ENCODE data around the gene ATP2A1.

GRCh38 chr16:28842696-28843095, 35.6 kb upstream of the ATP2A1 start:
- TF ChIP-seq, protein P1, sequence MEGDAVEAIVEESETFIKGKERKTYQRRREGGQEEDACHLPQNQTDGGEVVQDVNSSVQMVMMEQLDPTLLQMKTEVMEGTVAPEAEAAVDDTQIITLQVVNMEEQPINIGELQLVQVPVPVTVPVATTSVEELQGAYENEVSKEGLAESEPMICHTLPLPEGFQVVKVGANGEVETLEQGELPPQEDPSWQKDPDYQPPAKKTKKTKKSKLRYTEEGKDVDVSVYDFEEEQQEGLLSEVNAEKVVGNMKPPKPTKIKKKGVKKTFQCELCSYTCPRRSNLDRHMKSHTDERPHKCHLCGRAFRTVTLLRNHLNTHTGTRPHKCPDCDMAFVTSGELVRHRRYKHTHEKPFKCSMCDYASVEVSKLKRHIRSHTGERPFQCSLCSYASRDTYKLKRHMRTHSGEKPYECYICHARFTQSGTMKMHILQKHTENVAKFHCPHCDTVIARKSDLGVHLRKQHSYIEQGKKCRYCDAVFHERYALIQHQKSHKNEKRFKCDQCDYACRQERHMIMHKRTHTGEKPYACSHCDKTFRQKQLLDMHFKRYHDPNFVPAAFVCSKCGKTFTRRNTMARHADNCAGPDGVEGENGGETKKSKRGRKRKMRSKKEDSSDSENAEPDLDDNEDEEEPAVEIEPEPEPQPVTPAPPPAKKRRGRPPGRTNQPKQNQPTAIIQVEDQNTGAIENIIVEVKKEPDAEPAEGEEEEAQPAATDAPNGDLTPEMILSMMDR (IDR thresholded peaks at IDR 0.05; ENCODE audit: poor library complexity) = no peak
- TF ChIP-seq EZH2 (IDR thresholded peaks at IDR 0.05; ENCODE audit: borderline replicate concordance) = no peak
